GM20000 (cell line): ENCODE data around the gene MRPL30.
"Not testable (repeated sequence)": the region's sequence is repeated elsewhere in the genome, so short reads cannot be mapped to it uniquely, and the experiment has no call there.

Source experiments
- DNase-seq: peaks from one replicate; pipeline ENCODE4 v3.0.0; 2012; ENCODE audit warnings: low spot score
- TF ChIP-seq, protein P1 (sequence below): IDR thresholded peaks from 2 replicates; pipeline ENCODE4 v1.5.1; 2012; ENCODE audit warnings: mild to moderate bottlenecking, control low read depth; ENCODE audit errors: extremely low read depth, missing control alignments

Gene MRPL30

DNA sequence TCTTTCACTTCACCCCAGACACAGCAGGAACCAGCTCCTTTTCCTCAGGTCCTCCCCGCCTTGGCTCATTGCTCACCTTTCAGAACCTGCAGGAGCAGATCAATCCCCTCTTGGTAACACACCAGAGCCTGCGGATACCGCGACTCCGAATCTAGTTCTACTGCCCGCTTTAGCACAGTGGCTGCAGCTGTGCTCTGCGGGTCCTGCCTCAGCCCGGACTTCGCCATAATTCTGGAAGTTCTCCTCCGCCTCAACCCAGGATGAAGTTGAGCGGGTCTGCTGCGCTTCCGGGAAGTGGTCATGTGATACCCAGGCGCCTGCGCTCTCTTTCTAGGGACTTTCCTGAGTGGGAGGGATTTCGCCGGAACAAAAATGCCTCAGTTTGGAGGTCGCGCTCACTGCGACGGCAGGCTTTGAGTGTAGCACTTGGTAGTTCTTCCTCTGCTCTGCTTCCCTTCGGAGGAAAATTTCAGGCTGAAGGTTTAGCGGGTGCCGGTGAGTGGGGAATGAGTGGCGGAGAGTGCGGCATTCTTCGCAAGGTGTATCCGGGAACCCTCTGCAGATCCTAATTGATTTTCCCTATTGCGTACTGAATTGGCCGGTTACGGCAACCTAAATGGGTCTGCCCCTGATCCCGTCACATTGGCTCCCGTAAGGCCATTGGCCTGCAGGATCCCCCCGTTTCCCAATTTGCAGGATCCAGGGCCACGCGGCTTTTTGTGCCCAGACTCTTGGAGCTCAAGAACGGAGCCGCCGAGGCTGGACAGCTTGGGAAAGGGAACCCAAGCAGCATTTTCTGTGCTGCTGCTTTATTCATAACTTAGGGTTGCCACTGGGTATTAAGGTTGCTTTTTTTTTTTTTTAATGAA lies at the start of gene MRPL30, which contains the start of gene MITD1:
Gene MRPL30 (plus strand): TSS at position 430 of the 869 bp plus-strand sequence. CDS start 5,020 bp downstream, outside the sequence.
Gene MITD1 (minus strand): TSS at position 304 of the 869 bp plus-strand sequence. CDS start 77 bp downstream, at position 227.
- TF ChIP-seq, protein P1, sequence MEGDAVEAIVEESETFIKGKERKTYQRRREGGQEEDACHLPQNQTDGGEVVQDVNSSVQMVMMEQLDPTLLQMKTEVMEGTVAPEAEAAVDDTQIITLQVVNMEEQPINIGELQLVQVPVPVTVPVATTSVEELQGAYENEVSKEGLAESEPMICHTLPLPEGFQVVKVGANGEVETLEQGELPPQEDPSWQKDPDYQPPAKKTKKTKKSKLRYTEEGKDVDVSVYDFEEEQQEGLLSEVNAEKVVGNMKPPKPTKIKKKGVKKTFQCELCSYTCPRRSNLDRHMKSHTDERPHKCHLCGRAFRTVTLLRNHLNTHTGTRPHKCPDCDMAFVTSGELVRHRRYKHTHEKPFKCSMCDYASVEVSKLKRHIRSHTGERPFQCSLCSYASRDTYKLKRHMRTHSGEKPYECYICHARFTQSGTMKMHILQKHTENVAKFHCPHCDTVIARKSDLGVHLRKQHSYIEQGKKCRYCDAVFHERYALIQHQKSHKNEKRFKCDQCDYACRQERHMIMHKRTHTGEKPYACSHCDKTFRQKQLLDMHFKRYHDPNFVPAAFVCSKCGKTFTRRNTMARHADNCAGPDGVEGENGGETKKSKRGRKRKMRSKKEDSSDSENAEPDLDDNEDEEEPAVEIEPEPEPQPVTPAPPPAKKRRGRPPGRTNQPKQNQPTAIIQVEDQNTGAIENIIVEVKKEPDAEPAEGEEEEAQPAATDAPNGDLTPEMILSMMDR, result no peak
- DNase-seq, result peak; percentile 82

DNA sequence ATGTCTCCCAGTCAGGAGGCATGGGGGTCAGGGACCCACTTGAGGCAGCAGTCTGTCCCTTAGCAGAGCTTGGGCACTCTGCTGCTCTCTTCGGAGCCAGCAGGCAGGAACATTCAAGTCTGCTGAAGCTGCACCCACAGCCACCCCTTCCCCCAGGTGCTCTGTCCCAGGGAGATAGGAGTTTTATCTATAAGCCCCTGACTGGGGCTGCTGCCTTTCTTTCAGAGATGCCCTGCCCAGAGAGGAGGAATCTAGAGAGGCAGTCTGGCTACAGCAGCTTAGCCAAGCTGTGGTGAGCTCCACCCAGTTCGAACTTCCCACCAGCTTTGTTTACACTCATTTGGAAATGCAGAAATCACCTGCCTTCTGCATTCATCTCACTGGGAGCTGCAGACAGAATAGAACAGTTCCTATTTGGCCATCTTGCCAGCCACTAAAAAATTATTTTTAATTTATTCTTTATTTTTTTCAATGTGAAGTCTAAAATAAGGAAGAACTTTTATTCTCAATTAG lies 45.9 kb upstream of the MRPL30 start:
- not testable (repeated sequence) for DNase-seq

DNA sequence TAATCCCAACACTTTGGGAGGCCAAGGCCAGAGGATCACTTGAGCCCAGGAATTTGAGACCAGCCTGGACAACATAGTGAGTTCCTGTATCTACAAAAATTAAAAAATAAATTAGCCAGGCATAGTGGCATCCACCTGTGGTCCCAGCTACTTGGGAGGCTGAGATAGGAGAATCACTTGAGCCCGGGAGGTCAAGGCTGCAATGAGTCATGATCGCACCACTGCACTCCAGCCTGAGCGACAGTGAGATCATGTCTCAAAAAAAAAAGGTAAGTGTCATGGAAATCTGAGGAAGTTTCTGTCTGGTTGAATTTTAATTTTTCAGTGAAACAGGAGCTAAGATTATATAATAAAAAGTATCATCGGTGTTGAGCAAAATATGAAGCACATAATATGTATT lies 42.0 kb upstream of the MRPL30 start:
- TF ChIP-seq, protein P1, result no peak
- DNase-seq, result no peak

DNA sequence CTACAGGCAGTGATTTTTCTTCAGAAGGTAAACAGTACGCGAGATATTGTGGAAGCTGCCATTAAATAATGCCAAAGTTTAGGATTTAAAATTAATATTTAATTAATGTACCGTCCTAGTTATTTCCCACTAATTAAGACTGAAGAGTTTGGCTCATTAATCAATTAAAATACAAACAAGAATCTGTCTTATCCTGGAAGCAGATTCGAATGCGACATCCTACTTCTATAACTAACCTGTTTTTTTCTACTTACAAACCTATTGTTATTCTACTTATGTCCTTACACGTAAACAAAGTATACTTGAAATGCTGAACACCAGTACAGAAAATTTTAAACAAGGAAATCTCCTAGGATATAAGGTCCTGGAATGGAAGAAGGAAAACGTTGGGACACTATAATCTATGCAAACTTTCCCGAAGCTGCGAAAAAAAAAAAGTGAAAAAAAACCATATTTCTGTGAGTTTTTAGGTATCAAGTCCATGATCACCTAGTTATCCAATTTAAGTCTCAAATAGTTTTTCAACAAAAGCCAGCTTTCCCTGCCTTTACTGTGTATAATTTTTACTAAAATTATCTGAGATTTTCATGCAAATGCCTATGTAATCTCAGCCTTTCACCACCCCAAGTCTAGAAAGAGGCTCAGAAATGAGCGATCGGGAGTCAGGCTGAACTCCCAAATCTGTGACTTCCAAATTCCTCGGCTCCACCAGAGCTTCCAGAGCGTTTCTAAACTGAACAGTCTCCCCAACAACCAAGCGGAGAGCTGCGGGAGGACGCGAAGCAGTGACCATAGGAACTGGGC lies 40.7 kb upstream of the MRPL30 start:
- TF ChIP-seq, protein P1, result no peak
- no peak for DNase-seq

DNA sequence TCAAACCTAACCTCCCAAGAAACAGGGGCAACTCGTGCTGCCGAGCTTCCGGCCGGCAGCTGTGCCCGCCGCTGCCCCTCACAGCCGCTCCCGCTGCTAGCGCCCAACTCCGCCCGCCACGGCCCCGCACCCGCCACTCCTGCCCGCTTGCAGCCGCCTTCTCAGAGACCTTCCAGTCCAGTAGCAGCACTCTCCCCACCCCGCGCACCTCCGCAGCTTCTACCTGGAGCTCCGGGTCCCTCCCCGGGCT lies 40.2 kb upstream of the MRPL30 start:
- TF ChIP-seq, protein P1, result no peak
- DNase-seq, result no peak

DNA sequence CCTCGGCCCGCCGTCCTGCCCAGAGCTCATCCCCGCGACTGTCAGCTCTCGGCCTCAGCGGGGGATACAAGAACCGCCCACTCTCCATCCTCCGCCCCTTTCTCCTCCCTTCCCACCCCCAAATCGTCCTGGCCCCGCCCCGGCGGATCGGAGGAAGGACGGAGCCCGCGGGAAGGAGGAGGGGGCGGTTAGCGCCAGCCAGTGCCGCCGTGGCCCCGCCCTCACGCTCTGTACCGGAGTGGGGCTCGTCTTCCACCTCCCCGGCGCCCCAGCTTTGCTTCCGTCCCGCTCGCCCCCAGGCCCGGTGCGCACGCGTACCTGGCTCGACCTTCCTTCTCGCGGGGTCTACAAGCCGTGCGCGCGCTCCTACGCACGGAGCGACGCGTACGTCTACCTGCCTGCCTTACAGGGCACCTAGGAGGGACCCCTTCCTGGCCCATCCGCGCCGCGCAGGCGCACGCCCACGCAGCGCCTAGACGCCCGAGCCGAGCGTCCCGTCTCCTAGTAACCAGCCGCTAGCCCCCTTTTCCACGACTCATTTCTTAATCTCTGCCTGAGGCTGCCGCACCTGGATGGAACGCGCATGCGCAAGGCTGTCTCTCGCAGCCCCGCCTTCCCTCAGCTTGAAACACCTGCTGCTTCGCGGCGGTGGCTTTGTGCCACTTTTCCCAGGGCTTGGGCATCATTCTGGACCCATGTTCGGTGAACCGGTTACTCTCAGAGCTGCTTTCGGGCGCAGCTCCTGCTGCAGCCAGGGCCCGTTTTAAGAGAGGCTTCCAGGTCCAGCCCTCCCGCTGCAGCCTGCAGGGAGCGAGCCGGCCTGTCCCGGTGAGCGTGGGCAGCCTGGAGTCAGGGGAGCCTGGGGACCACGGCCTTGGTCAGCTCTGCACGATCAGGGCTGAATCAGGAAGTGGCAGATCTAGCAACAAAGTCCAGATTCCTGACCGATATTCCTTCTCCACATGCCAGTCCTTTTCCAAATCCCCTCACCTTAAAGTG lies 39.6 kb upstream of the MRPL30 start, which contains the start of gene C2orf15:
Gene C2orf15 (plus strand): TSS at position 598 of the 999 bp plus-strand sequence. CDS start 8,852 bp downstream, outside the sequence.
- TF ChIP-seq, protein P1, result no peak
- peak; percentile 94 for DNase-seq

DNA sequence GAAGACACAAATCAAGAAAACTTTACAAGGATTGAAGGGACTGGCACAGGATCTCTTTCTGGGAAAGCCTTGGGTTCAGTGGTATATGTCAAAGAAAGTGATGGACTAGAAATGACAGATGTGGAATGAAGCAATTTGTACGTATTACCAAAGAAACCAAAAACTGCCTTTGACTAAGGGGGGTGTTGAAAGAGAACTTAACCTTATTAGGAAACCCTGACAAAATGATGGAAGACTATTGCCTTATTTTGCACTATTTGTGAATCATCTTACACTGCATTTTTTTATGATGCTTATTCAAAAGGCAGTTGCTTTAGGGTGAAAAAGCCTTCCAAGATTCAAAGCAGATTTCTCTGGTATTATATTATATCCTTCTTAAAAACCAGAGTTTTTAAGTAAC lies 30.3 kb upstream of the MRPL30 start:
- TF ChIP-seq, protein P1, result no peak

More for the DNA sequence above, 30.3 kb upstream of the MRPL30 start:
- no peak for DNase-seq
